IMR-90 (cell line): ENCODE data around the gene MAP7. TPM values are rescaled to one million over a fixed set of nuclear protein-coding genes. Genes with fewer than 3 reads are reported as not detected.

Experiments
- ATAC-seq: fragments of 200-7000 bp; cut with Tn5 transposase; 2 replicates; pipeline ENCODE4 v1.9.1; 2020; ENCODE audit warnings: low read depth, mild to moderate bottlenecking, moderate library complexity
- BruUV-seq: library from RNA; stranded (reverse); fragments of 400-500 nt; replicated peaks from 2 replicates; lab custom pipeline; 2021; lab: Mats Ljungman, UMichigan
- CTCF ChIA-PET: fragments of 300-600 bp; formaldehyde crosslinking; extraction: SDS; loops from one replicate; lab custom pipeline; 2021; ENCODE audit warnings: antibody characterized with exemption; lab: Yijun Ruan, JAX
- POLR2A ChIA-PET: fragments of 300-600 bp; sonication (Branson Sonifier 250); formaldehyde crosslinking; loops from one replicate; lab custom pipeline; 2022; ENCODE audit warnings: antibody characterized with exemption; ENCODE audit not compliant: unreplicated experiment; lab: Charles Lee
- DNase-seq: peaks from one replicate; pipeline ENCODE4 v3.0.0; 2013
- H2AFZ ChIP-seq: replicated peaks from 2 replicates; pipeline ENCODE3; 2013; ENCODE audit warnings: low read length, mild to moderate bottlenecking; ENCODE audit not compliant: poor library complexity
- H2AK5ac ChIP-seq: 2 replicates; pipeline ENCODE4 v1.6.1; 2013; ENCODE audit warnings: low read depth, low read length, inconsistent platforms
- H2AK9ac ChIP-seq: replicated peaks from 2 replicates; pipeline ENCODE3; 2013; ENCODE audit warnings: mild to moderate bottlenecking, low read depth, low read length, moderate library complexity; ENCODE audit not compliant: poor library complexity
- H2BK120ac ChIP-seq: 2 replicates; pipeline ENCODE4 v1.6.1; 2013; ENCODE audit warnings: low read depth, low read length, inconsistent platforms
- H2BK15ac ChIP-seq: 3 replicates; pipeline ENCODE4 v1.6.1; 2013; ENCODE audit warnings: low read depth, low read length, inconsistent platforms
- H2BK20ac ChIP-seq: 2 replicates; pipeline ENCODE4 v1.6.1; 2013; ENCODE audit warnings: low read depth, mild to moderate bottlenecking, inconsistent platforms, low read length, moderate library complexity
- H2BK5ac ChIP-seq: 2 replicates; pipeline ENCODE4 v1.6.1; 2013; ENCODE audit warnings: mild to moderate bottlenecking, low read depth, low read length, inconsistent platforms; ENCODE audit not compliant: poor library complexity, severe bottlenecking
- H3K14ac ChIP-seq: replicated peaks from 2 replicates; pipeline ENCODE4 v1.6.1; 2013; ENCODE audit warnings: low read depth, low read length, inconsistent platforms
- H3K18ac ChIP-seq: 2 replicates; pipeline ENCODE4 v1.6.1; 2013; ENCODE audit warnings: low read depth, low read length, control low read depth
- H3K23ac ChIP-seq: 2 replicates; pipeline ENCODE4 v1.6.1; 2013; ENCODE audit warnings: low read depth, low read length, inconsistent platforms
- H3K27ac ChIP-seq: 2 replicates; pipeline ENCODE4 v1.5.1; 2013; ENCODE audit warnings: mild to moderate bottlenecking, control low read depth, low read length; ENCODE audit not compliant: insufficient read depth
- H3K27me3 ChIP-seq: 2 replicates; pipeline ENCODE4 v1.6.1; 2013; ENCODE audit warnings: low read length; ENCODE audit not compliant: control insufficient read depth, insufficient read depth
- H3K36me3 ChIP-seq: 2 replicates; pipeline ENCODE4 v1.6.1; 2013; ENCODE audit warnings: low read length, mixed read lengths; ENCODE audit not compliant: control insufficient read depth, insufficient read depth
- H3K4ac ChIP-seq: 2 replicates; pipeline ENCODE4 v1.6.1; 2013; ENCODE audit warnings: low read depth, low read length, inconsistent platforms
- H3K4me1 ChIP-seq: 2 replicates; pipeline ENCODE4 v1.6.1; 2013; ENCODE audit warnings: low read length, mixed read lengths; ENCODE audit not compliant: control insufficient read depth, insufficient read depth
- H3K4me2 ChIP-seq: 2 replicates; pipeline ENCODE4 v1.6.1; 2013; ENCODE audit warnings: low read depth, mild to moderate bottlenecking, control low read depth, low read length, moderate library complexity
- H3K4me3 ChIP-seq: 2 replicates; pipeline ENCODE4 v1.5.1; 2013; ENCODE audit warnings: low read depth, mild to moderate bottlenecking, control low read depth, low read length, moderate library complexity; ENCODE audit not compliant: insufficient read depth
- H3K56ac ChIP-seq: 2 replicates; pipeline ENCODE4 v1.6.1; 2013; ENCODE audit warnings: low read length, inconsistent platforms; ENCODE audit not compliant: insufficient read depth; ENCODE audit errors: extremely low read depth
- H3K79me1 ChIP-seq, 2 experiments: 2 replicates each; pipeline ENCODE4 v1.6.1; 2013; ENCODE audit warnings: low read length in 2 of 2, inconsistent platforms in 1 of 2, low read depth in 1 of 2
- H3K9ac ChIP-seq: 2 replicates; pipeline ENCODE4 v1.6.1; 2013; ENCODE audit warnings: low read depth, low read length, control low read depth
- H3K9me1 ChIP-seq: 2 replicates; pipeline ENCODE4 v1.6.1; 2013; ENCODE audit warnings: low read length, inconsistent platforms; ENCODE audit not compliant: insufficient read depth
- H3K9me3 ChIP-seq: 2 replicates; pipeline ENCODE4 v1.6.1; 2013; ENCODE audit warnings: low read length; ENCODE audit not compliant: control insufficient read depth, insufficient read depth
- H4K20me1 ChIP-seq: 2 replicates; pipeline ENCODE4 v1.6.1; 2013; ENCODE audit warnings: low read length, inconsistent platforms; ENCODE audit not compliant: insufficient read depth
- H4K5ac ChIP-seq: 2 replicates; pipeline ENCODE4 v1.6.1; 2013; ENCODE audit warnings: mild to moderate bottlenecking, low read depth, low read length, control low read depth
- H4K8ac ChIP-seq, 2 experiments: 2 replicates each; pipeline ENCODE4 v1.6.1; 2013; ENCODE audit warnings: low read depth in 2 of 2, low read length in 2 of 2, control low read depth in 1 of 2, inconsistent platforms in 1 of 2
- H4K91ac ChIP-seq: 2 replicates; pipeline ENCODE4 v1.6.1; 2013; ENCODE audit warnings: low read depth, low read length, inconsistent platforms; ENCODE audit not compliant: insufficient read depth
- BHLHE40 ChIP-seq: fragments of 150-350 bp; IDR thresholded peaks from 2 replicates; pipeline ENCODE4 v1.6.1; 2016; ENCODE audit warnings: mild to moderate bottlenecking, low read depth, low read length
- CEBPB ChIP-seq: IDR thresholded peaks from 2 replicates; pipeline ENCODE4 v1.6.1; 2012; ENCODE audit warnings: low read depth, low read length, improper control_type of control experiment
- ELK1 ChIP-seq: fragments of 150-350 bp; IDR thresholded peaks from 2 replicates; pipeline ENCODE4 v1.6.1; 2016; ENCODE audit warnings: low read depth, mild to moderate bottlenecking, low read length, moderate library complexity, borderline replicate concordance
- FOS ChIP-seq: fragments of 150-350 bp; IDR thresholded peaks from 2 replicates; pipeline ENCODE4 v1.6.1; 2016; ENCODE audit warnings: low read depth, low read length
- MAFK ChIP-seq: IDR thresholded peaks from 2 replicates; pipeline ENCODE4 v1.6.1; 2012; ENCODE audit warnings: low read depth, low read length, improper control_type of control experiment
- MAZ ChIP-seq: IDR thresholded peaks from 2 replicates; pipeline ENCODE4 v1.6.1; 2012; ENCODE audit warnings: low read depth, mild to moderate bottlenecking, low read length, improper control_type of control experiment, moderate library complexity, borderline replicate concordance
- MXI1 ChIP-seq: IDR thresholded peaks from 2 replicates; pipeline ENCODE4 v1.6.1; 2012; ENCODE audit warnings: low read depth, mild to moderate bottlenecking, low read length, moderate library complexity, borderline replicate concordance
- POLR2A ChIP-seq: IDR thresholded peaks from 2 replicates; pipeline ENCODE4 v1.6.1; 2012; ENCODE audit warnings: mild to moderate bottlenecking, low read depth, low read length
- RCOR1 ChIP-seq: IDR thresholded peaks from 2 replicates; pipeline ENCODE4 v1.6.1; 2012; ENCODE audit warnings: mild to moderate bottlenecking, low read length, improper control_type of control experiment; ENCODE audit not compliant: insufficient replicate concordance
- WGBS, 2 experiments: methylation state at CpG; one replicate each; pipeline versions ENCODE4 v1.1.5 to v1.1.7; 2013; ENCODE audit warnings: missing lambda C conversion rate in 2 of 2; ENCODE audit not compliant: insufficient read length in 1 of 2; ENCODE audit errors: extremely low coverage in 2 of 2; 5-methylcytosine and 5-hydroxymethylcytosine counted together
- dilution Hi-C: fragments of 300-500 bp; cut with HindIII; formaldehyde crosslinking; loops from one replicate; pipeline ENCODE4 v1.14.3; 2018; ENCODE audit warnings: low sequenced_read_pairs; ENCODE audit not compliant: unreplicated experiment
- in situ Hi-C: fragments of 300-500 bp; cut with MboI; formaldehyde crosslinking; loops from 3 replicates; pipeline ENCODE4 v1.14.3; 2019; ENCODE audit warnings: low sequenced_read_pairs, inconsistent platforms, mixed read lengths
- intact Hi-C: fragments of 100-400 bp; cut with micrococcal nuclease; formaldehyde crosslinking; loops from 2 replicates; pipeline ENCODE4 v1.10.0; 2022
- polyA plus RNA-seq, 3 experiments: library from polyadenylated mRNA; depleted of rRNA; stranded (reverse); fragments of >200 nt; gene quantifications; 2 replicates each; pipeline ENCODE4 v1.2.3, GENCODE V29; 2012; ENCODE audit warnings: low replicate concordance in 1 of 3
- total RNA-seq: library from RNA; depleted of rRNA; stranded (reverse); fragments of >200 nt; gene quantifications from 2 replicates; pipeline ENCODE4 v1.2.3, GENCODE V29; 2012

MAP7 gene
- total and polyA plus RNA-seq, 2 of the 4 experiments (the other 2 are of a cell fraction): 0.19 to 0.36 TPM

GRCh38 chr6:136429264-136430065 lies 120.8 kb downstream of the MAP7 start:
- DNase-seq: no peak
- H3K9me3 ChIP-seq: no peaks in the 10 kb centered on the region
- CTCF ChIA-PET: no interaction called here
- H3K4me2 ChIP-seq: no peak overlapping the region
- TF ChIP-seq FOS (no peak), MAFK (no peak), POLR2A (no peak), MAZ (no peak), RCOR1 (no peak), MXI1 (no peak), CEBPB (no peak), ELK1 (no peak), BHLHE40 (no peak)
- H4K5ac ChIP-seq: no peak overlapping the region
- dilution Hi-C loops: no loop called here
- H3K4me1 ChIP-seq: no peaks in the 10 kb centered on the region
- no peak overlapping the region for H4K8ac ChIP-seq
- no peak overlapping the region for H3K27ac ChIP-seq
- H3K36me3 ChIP-seq: no peaks in the 10 kb centered on the region
- WGBS, 2 experiments: no CpG with 5 or more reads among the region's 8 CpGs
- no peak overlapping the region for H3K4ac ChIP-seq
- H3K23ac ChIP-seq: no peak overlapping the region
- H3K14ac ChIP-seq: no peak overlapping the region
- H2AK9ac ChIP-seq: no peak overlapping the region
- BruUV-seq: no TSS peak
- no peak overlapping the region for H3K18ac ChIP-seq
- H4K20me1 ChIP-seq: no peaks in the 10 kb centered on the region
- H2AFZ ChIP-seq: no peak overlapping the region
- POLR2A ChIA-PET: no interaction called here
- H3K4me3 ChIP-seq: no peak overlapping the region
- H2BK5ac ChIP-seq: no peak overlapping the region
- no peak overlapping the region for H2AK5ac ChIP-seq
- peaks cover 29% of the 10 kb centered on the region for H3K27me3 ChIP-seq
- no peak overlapping the region for H3K56ac ChIP-seq
- no peak for ATAC-seq
- no peak overlapping the region for H3K9ac ChIP-seq
- H3K79me1 ChIP-seq: no peaks in the 10 kb centered on the region
- no peak overlapping the region for H4K91ac ChIP-seq
- H3K9me1 ChIP-seq: no peaks in the 10 kb centered on the region
- no peak overlapping the region for H2BK20ac ChIP-seq
- no peak overlapping the region for H2BK15ac ChIP-seq
- no peak overlapping the region for H2BK120ac ChIP-seq
- intact Hi-C loops: no loop called here
- in situ Hi-C loops: no loop called here
